Uterus (tissue), 4 donors: ENCODE results near the gene LENG8. TPM values are rescaled to one million over a fixed set of nuclear protein-coding genes. Genes with fewer than 3 reads are reported as not detected.

Experiments used
- DNase-seq, 2 donors: peaks; one replicate each; pipeline ENCODE4 v3.0.0-alpha.2; 2019 to 2020
- H3K27ac ChIP-seq, 2 donors: fragments of 200-600 bp; sonication (generic); 1 replicate in 1 of 2; 2 replicates in 1 of 2; pipeline ENCODE4 v1.5.1; 2016 to 2018
- H3K27me3 ChIP-seq, 2 donors: fragments of 200-600 bp; sonication (generic); one replicate each; pipeline ENCODE4 v1.5.1; 2018 to 2019; ENCODE audit warnings: control low read depth in 1 of 2
- H3K36me3 ChIP-seq, 2 donors: fragments of 200-600 bp; sonication (generic); one replicate each; pipeline ENCODE4 v1.5.1; 2019; ENCODE audit warnings: control low read depth in 1 of 2
- H3K4me1 ChIP-seq, 2 donors: fragments of 200-600 bp; sonication (generic); one replicate each; pipeline ENCODE4 v1.5.1; 2018 to 2019; ENCODE audit warnings: control low read depth in 1 of 2
- H3K4me3 ChIP-seq, 2 donors: fragments of 200-600 bp; sonication (generic); 1 replicate in 1 of 2; 2 replicates in 1 of 2; pipeline ENCODE4 v1.5.1; 2018 to 2019; ENCODE audit warnings: mild to moderate bottlenecking in 1 of 2
- H3K9me3 ChIP-seq, 2 donors: fragments of 200-600 bp; sonication (generic); one replicate each; pipeline ENCODE4 v1.5.1; 2019; ENCODE audit warnings: control low read depth in 1 of 2
- POLR2A ChIP-seq, 2 donors: fragments of 450-650 bp; IDR thresholded peaks; one replicate each; pipeline ENCODE4 v1.6.1; 2016; ENCODE audit warnings: antibody characterized with exemption in 2 of 2, mild to moderate bottlenecking in 1 of 2, moderate library complexity in 1 of 2
- intact Hi-C: fragments of 100-400 bp; cut with DNase I; formaldehyde crosslinking; loops from one replicate; pipeline ENCODE4 v1.15.1; 2023; ENCODE audit warnings: low total_unique reads
- total RNA-seq, 4 donors: library from RNA; depleted of rRNA in 3 of 4; stranded (reverse); fragments of >200 nt in 3 of 4; gene quantifications; one replicate each; pipeline versions ENCODE4 v1.1.0 to v1.2.4, GENCODE V29; 2014 to 2023
- TF ChIP-seq, protein P1 (sequence below), 4 experiments: fragments of 200-600 bp in 2 of 4; fragments of 450-650 bp in 2 of 4; sonication (generic) in 2 of 4; IDR thresholded peaks; one replicate each; pipeline ENCODE4 v1.5.1; 2016 to 2019; ENCODE audit warnings: antibody characterized with exemption in 4 of 4, mild to moderate bottlenecking in 2 of 4, moderate library complexity in 1 of 4
- donor health status: DM: yes; HTN: yes; CAD: no.

The LENG8 gene
- total RNA-seq, 4 donors from 2014 or later: 58.1 to 275 (median 91.4) TPM

DNA sequence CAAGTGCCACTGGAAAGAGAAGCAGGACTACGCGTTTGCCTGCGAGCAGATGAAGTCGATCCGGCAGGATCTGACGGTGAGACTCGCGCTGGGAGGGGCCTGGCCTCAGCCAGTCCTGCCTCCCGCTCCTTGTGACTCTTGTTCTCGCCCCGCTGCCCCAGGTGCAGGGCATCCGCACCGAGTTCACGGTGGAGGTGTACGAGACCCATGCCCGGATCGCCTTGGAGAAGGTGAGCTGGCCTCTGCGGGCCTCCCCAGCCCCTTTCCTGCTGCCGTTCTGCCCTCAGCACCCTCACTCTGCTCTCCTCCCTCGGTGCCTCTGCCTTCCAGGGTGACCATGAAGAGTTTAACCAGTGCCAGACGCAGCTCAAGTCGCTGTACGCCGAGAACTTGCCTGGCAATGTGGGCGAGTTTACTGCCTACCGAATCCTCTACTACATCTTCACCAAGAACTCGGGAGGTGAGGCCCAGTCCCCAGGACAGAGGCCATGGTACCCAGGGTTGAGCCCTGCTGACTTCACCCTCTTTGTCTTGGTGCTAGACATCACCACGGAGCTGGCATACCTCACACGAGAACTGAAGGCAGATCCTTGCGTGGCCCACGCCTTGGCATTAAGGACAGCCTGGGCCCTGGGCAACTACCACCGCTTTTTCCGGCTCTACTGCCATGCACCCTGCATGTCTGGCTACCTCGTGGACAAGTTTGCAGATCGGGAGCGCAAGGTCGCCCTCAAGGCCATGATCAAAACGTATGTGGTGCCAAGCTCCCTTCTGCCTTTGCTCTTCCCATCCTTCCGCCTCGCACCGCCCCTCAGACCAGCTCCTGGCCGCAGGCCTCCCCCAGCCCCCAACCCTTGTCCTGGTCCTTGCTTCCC is 9.0 kb downstream of the LENG8 start:
- Histone ChIP-seq H3K27ac (no peak overlapping the region), H3K4me1 (no peaks in the 10 kb centered on the region), H3K36me3 (no peaks in the 10 kb centered on the region), H3K4me3 (no peak overlapping the region), H3K27me3 (no peaks in the 10 kb centered on the region), H3K9me3 (no peaks in the 10 kb centered on the region)
- TF ChIP-seq POLR2A (IDR thresholded peaks at IDR 0.05): no peak
- TF ChIP-seq, protein P1, sequence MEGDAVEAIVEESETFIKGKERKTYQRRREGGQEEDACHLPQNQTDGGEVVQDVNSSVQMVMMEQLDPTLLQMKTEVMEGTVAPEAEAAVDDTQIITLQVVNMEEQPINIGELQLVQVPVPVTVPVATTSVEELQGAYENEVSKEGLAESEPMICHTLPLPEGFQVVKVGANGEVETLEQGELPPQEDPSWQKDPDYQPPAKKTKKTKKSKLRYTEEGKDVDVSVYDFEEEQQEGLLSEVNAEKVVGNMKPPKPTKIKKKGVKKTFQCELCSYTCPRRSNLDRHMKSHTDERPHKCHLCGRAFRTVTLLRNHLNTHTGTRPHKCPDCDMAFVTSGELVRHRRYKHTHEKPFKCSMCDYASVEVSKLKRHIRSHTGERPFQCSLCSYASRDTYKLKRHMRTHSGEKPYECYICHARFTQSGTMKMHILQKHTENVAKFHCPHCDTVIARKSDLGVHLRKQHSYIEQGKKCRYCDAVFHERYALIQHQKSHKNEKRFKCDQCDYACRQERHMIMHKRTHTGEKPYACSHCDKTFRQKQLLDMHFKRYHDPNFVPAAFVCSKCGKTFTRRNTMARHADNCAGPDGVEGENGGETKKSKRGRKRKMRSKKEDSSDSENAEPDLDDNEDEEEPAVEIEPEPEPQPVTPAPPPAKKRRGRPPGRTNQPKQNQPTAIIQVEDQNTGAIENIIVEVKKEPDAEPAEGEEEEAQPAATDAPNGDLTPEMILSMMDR (IDR thresholded peaks at IDR 0.05): no peak
- intact Hi-C loops: no loop called here
- DNase-seq: no peak

DNA sequence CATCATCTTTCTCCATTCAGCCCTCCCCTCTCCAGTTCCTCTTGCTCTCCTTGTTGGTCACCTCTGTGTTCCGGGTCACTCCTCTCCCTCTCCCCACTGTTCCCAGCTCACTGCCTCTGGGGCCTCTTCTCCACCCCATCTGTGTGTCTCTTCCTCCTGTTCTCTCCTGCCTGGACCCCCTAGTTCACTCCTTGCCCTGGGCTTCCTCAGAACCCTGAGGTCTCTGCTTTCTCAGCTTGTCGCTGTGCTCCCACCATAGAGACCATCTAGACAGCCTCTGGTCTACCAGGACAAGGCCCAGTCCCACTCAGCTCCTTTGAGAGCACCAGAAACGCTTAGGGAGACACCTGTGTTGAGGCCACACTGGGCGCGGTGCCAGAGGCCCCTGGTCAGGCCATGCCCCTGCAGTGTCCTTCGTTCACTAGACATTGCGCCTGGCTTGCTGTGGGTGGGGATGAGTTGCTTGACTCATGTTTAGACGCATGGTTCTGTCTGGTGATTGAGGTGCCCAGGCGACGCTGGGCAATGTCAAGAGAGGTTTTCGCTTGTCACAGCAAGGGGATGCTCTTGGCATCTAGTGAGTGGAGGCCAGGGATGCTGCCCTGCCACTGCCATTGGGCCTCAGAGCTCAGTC is 9.8 kb downstream of the LENG8 start:
- Histone ChIP-seq H3K36me3 (no peaks in the 10 kb centered on the region), H3K27ac (no peak overlapping the region), H3K9me3 (no peaks in the 10 kb centered on the region), H3K27me3 (no peaks in the 10 kb centered on the region), H3K4me3 (no peak overlapping the region), H3K4me1 (no peaks in the 10 kb centered on the region)
- no peak for TF ChIP-seq POLR2A (IDR thresholded peaks at IDR 0.05)
- TF ChIP-seq, protein P1 (IDR thresholded peaks at IDR 0.05): no peak
- intact Hi-C loops: no loop called here
- DNase-seq: no peak

DNA sequence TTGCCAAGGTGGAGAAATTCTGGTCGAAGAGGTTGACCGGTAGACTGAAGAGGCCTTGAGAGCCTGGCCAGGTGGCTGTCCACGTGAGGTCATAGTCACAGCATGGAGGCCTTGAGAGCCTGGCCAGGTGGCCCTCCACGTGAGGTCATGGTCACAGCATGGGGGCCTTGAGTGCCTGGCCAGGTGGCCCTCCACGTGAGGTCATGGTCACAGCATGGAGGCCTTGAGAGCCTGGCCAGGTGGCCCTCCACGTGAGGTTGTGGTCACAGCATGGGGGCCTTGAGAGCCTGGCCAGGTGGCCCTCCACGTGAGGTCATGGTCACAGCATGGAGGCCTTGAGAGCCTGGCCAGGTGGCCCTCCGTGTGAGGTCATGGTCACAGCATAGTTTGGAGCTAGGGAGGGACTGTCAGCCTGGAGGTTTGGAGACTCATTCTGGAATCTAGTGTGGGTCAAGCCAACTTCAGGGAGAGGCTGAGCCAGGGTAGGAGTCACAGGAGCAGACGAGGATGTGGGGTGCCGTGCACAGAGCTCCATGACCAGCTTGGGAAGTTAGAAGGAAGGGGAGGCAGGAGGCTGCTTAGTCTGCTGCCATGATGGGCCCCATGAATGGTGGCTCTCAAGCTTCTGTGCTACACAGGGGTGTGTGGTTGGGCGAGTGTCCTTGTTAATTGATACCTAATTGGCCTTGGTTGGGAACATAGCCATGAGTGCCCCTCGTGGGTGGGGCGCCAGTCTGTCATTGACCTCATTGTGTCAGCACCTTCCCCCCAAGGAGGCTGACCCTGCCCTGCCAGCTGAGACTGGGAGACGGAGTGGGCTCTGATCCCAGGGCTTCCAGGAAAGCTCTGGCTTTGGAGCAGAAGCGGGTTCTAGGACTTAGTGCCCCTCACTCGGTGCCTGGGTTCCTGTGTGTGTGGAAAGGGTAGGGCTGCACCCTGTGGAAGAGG is 10.6 kb downstream of the LENG8 start:
- Histone ChIP-seq H3K4me1 (no peaks in the 10 kb centered on the region), H3K9me3 (no peaks in the 10 kb centered on the region), H3K4me3 (no peak overlapping the region), H3K27ac (no peak overlapping the region), H3K27me3 (no peaks in the 10 kb centered on the region), H3K36me3 (no peaks in the 10 kb centered on the region)
- DNase-seq: no peak
- TF ChIP-seq POLR2A (IDR thresholded peaks at IDR 0.05): no peak
- TF ChIP-seq, protein P1 (IDR thresholded peaks at IDR 0.05): no peak
- intact Hi-C loops: no loop called here

DNA sequence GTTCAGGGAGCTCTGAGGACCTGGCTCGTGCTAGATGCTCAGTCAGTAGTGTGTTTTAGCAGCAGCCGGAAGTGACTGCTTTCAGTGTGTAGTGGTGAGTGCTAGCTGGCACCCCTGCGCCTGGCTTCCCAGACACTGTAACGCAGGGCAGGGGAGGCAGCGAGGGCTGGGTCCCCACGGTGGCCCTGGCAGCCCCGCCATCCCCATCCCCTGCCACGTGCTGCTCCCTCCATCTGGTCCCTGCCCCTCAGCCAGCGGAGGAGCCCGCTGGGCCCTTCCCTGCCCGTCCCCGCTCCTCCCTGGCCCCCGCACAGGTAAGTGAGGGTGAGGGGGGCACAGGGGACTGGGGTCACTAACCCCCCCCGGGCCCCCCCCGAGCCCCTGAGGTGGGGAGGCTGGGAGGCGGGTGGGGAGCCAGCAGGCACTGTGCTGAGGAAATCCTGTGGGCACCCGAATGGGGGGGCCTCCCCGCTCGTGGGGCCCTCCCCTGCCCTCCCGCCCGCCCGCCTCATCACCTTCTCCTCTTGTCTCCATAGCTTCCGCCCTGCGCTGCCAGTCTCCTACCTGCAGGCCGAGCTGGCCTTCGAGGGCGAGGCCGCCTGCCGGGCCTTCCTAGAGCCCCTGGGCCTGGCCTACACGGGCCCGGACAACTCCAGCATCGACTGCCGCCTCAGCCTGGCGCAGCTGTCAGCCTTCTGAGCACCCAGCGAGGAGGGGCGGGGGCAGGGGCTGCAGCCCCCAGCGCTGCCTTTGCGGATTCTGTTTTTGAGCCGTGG is 11.4 kb downstream of the LENG8 start:
- no peak overlapping the region for H3K27ac ChIP-seq
- no peak for DNase-seq
- no peaks in the 10 kb centered on the region for H3K27me3 ChIP-seq
- intact Hi-C loops: no loop called here
- H3K4me1 ChIP-seq: no peaks in the 10 kb centered on the region
- no peak overlapping the region for H3K4me3 ChIP-seq
- H3K36me3 ChIP-seq: no peaks in the 10 kb centered on the region
- no peak for TF ChIP-seq POLR2A (IDR thresholded peaks at IDR 0.05)
- TF ChIP-seq, protein P1 (IDR thresholded peaks at IDR 0.05): no peak
- H3K9me3 ChIP-seq: no peaks in the 10 kb centered on the region
